Adrenal gland (tissue), 19 donors: Measurements from ENCODE around the gene HPS4. TPM values are rescaled to one million over a fixed set of nuclear protein-coding genes. Genes with fewer than 3 reads are reported as not detected.
"Not testable (repeated sequence)": the region's sequence is repeated elsewhere in the genome, so short reads cannot be mapped to it uniquely, and the experiment has no call there.

Experiments
- DNase-seq, 7 donors: peaks; one replicate each; pipeline ENCODE4 v3.0.0-alpha.2; 2019 to 2020
- H3K27ac ChIP-seq, 5 donors: fragments of 200-600 bp; sonication (generic) in 4 of 5; 1 replicate in 3 of 5; 2 replicates in 2 of 5; pipeline versions ENCODE4 v1.5.1 to v1.8.0; 2016 to 2020; ENCODE audit warnings: mild to moderate bottlenecking in 1 of 5
- H3K27me3 ChIP-seq: fragments of 200-600 bp; 2 replicates; pipeline ENCODE4 v1.8.0; 2021
- H3K36me3 ChIP-seq, 2 donors: fragments of 200-600 bp; replicated peaks in 1 of 2; 1 replicate in 1 of 2; 2 replicates in 1 of 2; pipeline versions ENCODE4 v1.5.1 to v1.8.0; 2018 to 2022
- H3K4me1 ChIP-seq, 2 donors: fragments of 200-600 bp; replicated peaks in 1 of 2; 1 replicate in 1 of 2; 2 replicates in 1 of 2; pipeline versions ENCODE4 v1.5.1 to v1.8.0; 2018 to 2021
- H3K4me3 ChIP-seq, 4 donors: fragments of 200-600 bp; sonication (generic) in 3 of 4; one replicate each; pipeline ENCODE4 v1.5.1; 2016 to 2018
- H3K9me3 ChIP-seq, 3 donors: fragments of 200-600 bp; sonication (generic) in 1 of 3; replicated peaks in 1 of 3; 1 replicate in 2 of 3; 2 replicates in 1 of 3; pipeline versions ENCODE4 v1.5.1 to v1.8.0; 2016 to 2021
- CTCF ChIP-seq, 6 experiments: fragments of 450-650 bp in 4 of 6; fragments of 200-600 bp in 2 of 6; sonication (generic) in 1 of 6; IDR thresholded peaks; 1 replicate in 5 of 6; 2 replicates in 1 of 6; pipeline versions ENCODE4 v1.5.1 to v1.8.0; 2016 to 2021; ENCODE audit warnings: antibody characterized with exemption in 6 of 6, mild to moderate bottlenecking in 2 of 6, moderate library complexity in 1 of 6
- POLR2A ChIP-seq, 2 donors: fragments of 450-650 bp; IDR thresholded peaks; one replicate each; pipeline ENCODE4 v1.6.1; 2017; ENCODE audit warnings: antibody characterized with exemption in 2 of 2, mild to moderate bottlenecking in 2 of 2, moderate library complexity in 1 of 2
- WGBS, 4 donors: extraction: QIAGEN DNeasy Blood & Tissue Kit in 2 of 4; methylation state at CpG; one replicate each; pipeline versions ENCODE4 v1.1.5 to v1.1.7; 2013 to 2017; 5-methylcytosine and 5-hydroxymethylcytosine counted together
- intact Hi-C, 2 donors: fragments of 100-400 bp; cut with DNase I; formaldehyde crosslinking; loops; one replicate each; pipeline versions ENCODE4 v1.14.1 to v1.15.0; 2022 to 2023
- long read RNA-seq, 10 donors: library from polyadenylated mRNA in 3 of 10; unstranded in 2 of 10; stranded (forward) in 1 of 10; transcript quantifications; one replicate each; pipeline ENCODE4 v2.0.0 and lab custom pipeline, GENCODE V29; 2021 to 2026
- polyA plus RNA-seq, 3 donors: library from polyadenylated mRNA; stranded (reverse); fragments of 200-250 nt in 2 of 3; fragments of 350-450 nt in 1 of 3; fragmentation: Illumina TruSeq in 1 of 3; extraction: RNeasy Lipid Tissue Mini Kit (QIAGEN cat#74804) in 1 of 3; gene quantifications; one replicate each; pipeline ENCODE4 v1.2.3, GENCODE V29; 2013 to 2014
- total RNA-seq, 9 donors: library from RNA; depleted of rRNA in 4 of 9; stranded (reverse); fragments of >200 nt in 4 of 9; fragments of 120-200 nt in 1 of 9; fragmentation: NEBNext Ultra II Directional in 1 of 9; extraction: Animal tissue kit (Norgen Biotek cat#: 25700) in 1 of 9; gene quantifications; one replicate each; pipeline versions ENCODE4 v1.1.0 to v1.2.4, GENCODE V29; 2013 to 2023
- donor health status: healthy with polysubstance abuse.
- donor health status: Bipolar disorder and iron deficiency.
- donor health status: DM: yes; HTN: yes; CAD: no.
- donor health status: DM: no; HTN: no; CAD: no.
- donor health status: DM: no; HTN: no; CAD: no.
- donor health status: DM: yes; HTN: yes; CAD: no.

HPS4 gene
- total RNA-seq: 10 to 100 TPM; 23.7 to 38.6 (median 32.4) TPM
- polyA plus RNA-seq: 10 to 100 TPM; 19.9 to 38.5 (median 26.0) TPM
- long read RNA-seq, donor 1: 0 reads
- long read RNA-seq, donor 2, full-length matches to known transcripts: 1 of 1 reads
- long read RNA-seq, donor 2, partial matches to known transcripts: 0 of 1 reads
- long read RNA-seq, donor 2, other reads (novel, unspliced or antisense): 0 of 1 reads
- long read RNA-seq, donor 3: 0 reads
- long read RNA-seq, donor 4, partial matches to known transcripts: 2 of 9 reads
- long read RNA-seq, donor 4, other reads (novel, unspliced or antisense): 6 of 9 reads
- long read RNA-seq, donor 5, full-length matches to known transcripts: 18 of 43 reads
- long read RNA-seq, donor 5, partial matches to known transcripts: 5 of 43 reads
- long read RNA-seq, donor 5, other reads (novel, unspliced or antisense): 20 of 43 reads
- long read RNA-seq, donor 6, full-length matches to known transcripts: 3 of 11 reads
- long read RNA-seq, donor 6, partial matches to known transcripts: 4 of 11 reads
- long read RNA-seq, donor 6, other reads (novel, unspliced or antisense): 4 of 11 reads
- long read RNA-seq, donor 7: 0 reads
- long read RNA-seq, donor 8, partial matches to known transcripts: 0 of 2 reads
- long read RNA-seq, donor 8, other reads (novel, unspliced or antisense): 0 of 2 reads
- long read RNA-seq, donor 9, full-length matches to known transcripts: 1 of 1 reads
- long read RNA-seq, donor 9, partial matches to known transcripts: 0 of 1 reads
- long read RNA-seq, donor 9, other reads (novel, unspliced or antisense): 0 of 1 reads
- long read RNA-seq, donor 10: 0 reads

DNA sequence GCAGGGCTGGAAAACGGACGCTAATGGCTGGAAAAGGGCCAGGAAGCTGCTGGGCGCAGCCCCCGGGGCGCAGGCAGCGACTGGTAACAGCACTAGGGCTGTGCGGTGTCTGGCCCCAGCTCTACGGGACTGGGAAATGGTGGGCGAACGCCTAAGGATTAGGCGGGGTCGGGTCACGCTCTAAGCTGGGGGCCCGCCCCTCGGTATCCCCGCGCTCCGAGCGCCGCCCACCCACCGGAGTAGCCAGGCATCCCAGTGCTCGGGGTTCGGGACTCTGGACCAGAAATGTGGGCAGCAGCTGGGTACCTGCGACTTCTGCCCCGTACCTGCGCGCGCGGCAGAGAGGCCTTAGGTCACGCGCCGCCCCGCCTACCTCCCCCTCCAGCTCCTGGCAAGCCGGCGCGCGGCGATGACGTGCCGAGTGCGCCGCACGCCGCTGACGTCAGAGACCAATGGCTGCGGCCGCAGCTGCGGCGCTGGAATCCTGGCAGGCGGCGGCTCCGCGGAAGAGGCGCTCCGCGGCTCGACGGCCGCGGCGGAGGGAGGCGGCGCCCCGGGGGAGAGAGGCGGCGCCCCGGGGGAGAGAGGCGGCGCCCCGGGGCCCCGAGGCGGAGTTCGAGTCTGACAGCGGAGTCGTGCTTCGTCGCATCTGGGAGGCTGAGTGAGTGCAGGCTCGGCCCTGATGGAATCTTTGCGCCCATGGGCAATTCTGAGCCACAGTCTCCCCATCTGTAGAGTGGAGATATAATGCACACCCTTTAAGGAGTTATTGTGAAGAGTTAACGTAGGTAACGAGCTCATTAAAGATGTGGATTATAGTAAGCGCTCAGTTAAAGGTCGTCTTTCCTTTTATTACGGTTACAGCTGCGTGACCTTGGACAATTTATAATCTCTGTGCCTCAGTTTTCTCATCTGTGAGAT lies at the start of gene HPS4, which contains the start of gene SRRD:
Gene HPS4 (minus strand): TSS at position 345 of the 921 bp plus-strand sequence. CDS start 2,021 bp downstream, outside the sequence.
Gene SRRD (plus strand): TSS at position 439 of the 921 bp plus-strand sequence. CDS start 14 bp downstream, at position 453.
- Histone ChIP-seq H3K27ac (peak within 1 kb of the TSS; percentile 56 to 92 (median 89)), H3K4me3 (peak within 1 kb of the TSS; percentile 54 to 94 (median 71)), H3K36me3 (peaks cover 0 to 13% of the 10 kb centered on the region in 2 donors), H3K9me3 (no peaks in the 10 kb centered on the region), H3K4me1 (peaks cover 13 to 53% of the 10 kb centered on the region in 2 donors), H3K27me3 (no peaks in the 10 kb centered on the region)
- peak; percentile 61 to 86 for TF ChIP-seq POLR2A (IDR thresholded peaks at IDR 0.05)
- no peak for TF ChIP-seq CTCF (IDR thresholded peaks at IDR 0.05)
- WGBS, 4 donors: 1% methylated on average over 12 to 84 of the region's 85 CpGs
- peak; percentile 85 to 92 (median 90) for DNase-seq
- intact Hi-C loops: no loop called here

DNA sequence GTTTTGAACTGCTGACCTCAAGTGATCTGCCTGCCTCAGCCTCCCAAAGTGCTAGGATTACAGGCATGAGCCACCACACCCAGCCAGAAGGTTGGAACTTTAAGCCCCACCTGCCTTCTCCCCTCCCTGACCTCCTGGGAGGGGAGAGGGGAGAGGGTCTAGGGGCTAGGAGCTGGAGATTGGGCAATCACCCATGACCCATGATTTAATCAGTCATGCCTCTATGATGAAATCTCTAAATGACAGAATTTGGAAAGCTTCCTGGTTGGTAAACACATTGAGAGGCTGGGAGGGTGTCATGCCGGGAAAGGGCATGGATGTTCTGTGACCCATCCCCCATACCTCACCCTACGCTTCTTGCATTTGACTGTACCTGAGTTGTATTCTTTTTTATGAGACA lies 45.8 kb upstream of the HPS4 start:
- Histone ChIP-seq H3K4me1 (peaks cover 5 to 18% of the 10 kb centered on the region in 2 donors), H3K9me3 (no peaks in the 10 kb centered on the region), H3K4me3 (no peak overlapping the region), H3K27ac (peak overlapping the region in 3 of 5 donors; percentile 51 to 71 (median 67)), H3K27me3 (no peaks in the 10 kb centered on the region), H3K36me3 (peaks cover 0 to 31% of the 10 kb centered on the region in 2 donors)
- DNase-seq: peak; percentile 44 to 81 (median 70)
- no peak for TF ChIP-seq POLR2A (IDR thresholded peaks at IDR 0.05)
- no peak for TF ChIP-seq CTCF (IDR thresholded peaks at IDR 0.05)
- intact Hi-C loops: no loop called here
- WGBS, 4 donors: 36 to 59% (median 44%) methylated on average over 2 of the region's 2 CpGs

DNA sequence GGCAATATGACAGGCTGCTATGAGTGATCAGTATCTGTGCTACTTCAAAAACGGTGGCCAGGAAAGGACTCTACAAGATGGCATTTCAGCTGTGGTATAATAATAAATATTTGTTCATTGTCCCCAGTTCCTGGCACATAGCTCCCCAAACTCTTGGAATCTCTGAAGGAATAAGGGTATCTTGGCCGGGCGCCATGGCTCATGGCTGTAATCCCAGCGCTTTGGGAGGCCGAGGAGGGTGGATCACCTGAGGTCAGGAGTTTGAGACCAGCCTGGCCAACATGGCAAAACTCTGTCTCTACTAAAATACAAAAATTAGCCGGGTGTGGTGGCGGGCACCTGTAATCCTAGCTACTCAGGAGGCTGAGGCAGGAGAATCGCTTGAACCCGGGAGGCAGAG lies 44.9 kb upstream of the HPS4 start:
- WGBS, 4 donors: 83 to 90% (median 87%) methylated on average over 9 of the region's 9 CpGs
- H3K4me3 ChIP-seq, intact Hi-C loops, H3K9me3 ChIP-seq, DNase-seq, H3K27me3 ChIP-seq: not testable (repeated sequence)
- Histone ChIP-seq H3K4me1 (peaks cover 5 to 19% of the 10 kb centered on the region in 2 donors), H3K36me3 (peaks cover 0 to 31% of the 10 kb centered on the region in 2 donors), H3K27ac (peak overlapping the region in 2 of 5 donors; percentile 51 to 71)
